HS-27A (cell line): ENCODE data around the gene PUSL1.

Source experiments
- DNase-seq: peaks from one replicate; pipeline ENCODE4 v3.0.0-alpha.2; 2012; ENCODE audit warnings: low read depth, missing footprints

Gene PUSL1

DNA sequence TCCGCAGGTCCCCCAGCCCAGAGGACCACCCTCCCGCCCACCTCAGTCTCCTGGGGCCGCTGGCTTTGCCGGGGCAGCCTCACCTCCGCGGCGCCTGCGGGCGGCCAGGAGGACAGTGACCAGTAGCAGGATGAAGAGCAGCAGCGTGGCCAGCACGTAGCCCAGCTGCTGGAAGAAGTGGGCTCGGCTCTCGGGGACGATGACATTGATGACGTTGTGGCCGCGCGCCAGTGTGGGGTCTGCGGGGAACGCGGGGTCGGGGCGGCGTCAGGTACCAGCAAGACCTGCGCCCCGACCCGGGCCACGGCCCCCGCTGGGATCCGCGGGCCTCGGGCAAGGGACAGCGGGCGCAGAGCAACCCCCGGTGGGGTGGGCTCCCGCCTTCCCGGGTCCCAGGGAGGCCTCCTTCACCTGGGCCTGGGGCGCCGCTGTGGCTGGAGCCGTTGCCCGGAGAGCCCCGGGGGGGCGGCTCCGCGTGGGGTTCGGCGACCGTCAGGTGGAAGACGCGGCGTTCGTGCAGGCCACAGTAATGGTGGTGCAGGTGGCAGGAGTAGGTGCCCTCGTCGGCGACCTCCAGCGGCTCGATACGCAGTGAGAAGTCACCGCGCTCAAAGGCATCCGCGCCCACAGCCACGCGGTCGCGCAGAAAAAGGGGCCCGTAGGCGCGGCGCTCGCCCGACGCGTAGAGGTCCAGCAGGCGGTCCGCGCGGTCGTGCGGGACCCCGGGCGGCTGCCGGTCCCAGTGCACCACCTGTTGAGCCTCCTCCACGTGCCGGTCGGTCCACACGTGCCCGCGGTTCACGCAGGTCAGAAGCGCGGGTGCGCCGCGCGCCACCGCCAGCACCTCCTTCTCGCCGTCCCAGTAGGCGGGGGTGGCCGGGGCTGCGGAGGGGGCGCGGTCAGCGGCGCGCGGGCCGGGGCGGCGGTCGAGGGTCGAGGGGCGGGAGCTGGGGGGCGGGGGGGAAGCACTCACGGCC, 46.2 kb downstream of the PUSL1 start:
- DNase-seq = no peak

DNA sequence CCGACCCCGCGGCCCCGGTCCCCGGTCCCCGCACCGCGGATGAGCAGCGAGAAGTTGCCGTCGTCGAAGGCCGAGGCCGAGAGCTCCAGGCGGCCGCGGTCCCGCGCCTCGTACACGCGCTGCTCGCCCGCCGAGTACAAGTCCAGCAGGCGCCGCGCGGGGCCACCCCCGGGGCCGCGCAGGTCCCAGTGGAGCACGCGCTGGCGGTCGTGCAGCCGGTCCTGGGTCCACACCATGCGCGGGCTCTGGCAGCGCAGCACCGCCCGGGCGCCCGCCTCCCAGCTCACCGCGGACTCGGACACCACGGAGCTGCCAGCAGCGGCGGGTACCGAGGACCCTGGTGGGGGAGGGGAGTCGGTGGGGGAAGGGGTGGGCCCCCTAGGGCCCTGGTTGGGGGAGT, 47.0 kb downstream of the PUSL1 start:
- no peak for DNase-seq

DNA sequence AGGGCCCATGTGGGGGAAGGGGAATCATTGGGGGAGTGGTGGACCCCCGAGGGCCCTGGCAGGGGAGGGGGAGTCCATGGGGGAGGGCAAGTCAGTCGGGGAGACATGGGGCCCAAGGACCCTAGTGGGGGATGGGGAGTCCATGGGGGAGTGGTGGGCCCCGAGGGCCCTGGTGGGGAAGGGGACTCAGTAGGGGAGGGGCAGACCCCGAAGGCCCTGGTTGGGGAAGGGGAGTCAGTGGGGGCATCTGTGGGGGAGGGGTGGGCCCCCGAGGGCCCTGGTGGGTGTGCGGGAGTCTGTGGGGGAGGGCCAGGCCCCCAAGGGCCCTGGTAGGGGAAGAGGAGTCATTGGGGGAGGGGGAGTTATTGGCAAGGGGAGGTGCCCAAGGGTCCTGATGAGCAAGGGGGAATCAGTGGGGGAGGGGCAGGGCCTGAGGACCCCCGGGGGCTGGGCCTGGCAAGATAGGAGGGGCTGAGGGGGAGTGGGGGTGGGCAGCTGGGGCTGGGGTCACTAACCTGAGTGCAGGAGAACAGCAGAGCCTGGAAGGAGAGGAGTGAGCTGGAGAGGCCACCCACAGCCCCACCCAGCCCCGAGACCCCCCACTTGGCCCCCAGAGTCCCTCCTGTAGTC, 47.9 kb downstream of the PUSL1 start:
- no peak for DNase-seq

DNA sequence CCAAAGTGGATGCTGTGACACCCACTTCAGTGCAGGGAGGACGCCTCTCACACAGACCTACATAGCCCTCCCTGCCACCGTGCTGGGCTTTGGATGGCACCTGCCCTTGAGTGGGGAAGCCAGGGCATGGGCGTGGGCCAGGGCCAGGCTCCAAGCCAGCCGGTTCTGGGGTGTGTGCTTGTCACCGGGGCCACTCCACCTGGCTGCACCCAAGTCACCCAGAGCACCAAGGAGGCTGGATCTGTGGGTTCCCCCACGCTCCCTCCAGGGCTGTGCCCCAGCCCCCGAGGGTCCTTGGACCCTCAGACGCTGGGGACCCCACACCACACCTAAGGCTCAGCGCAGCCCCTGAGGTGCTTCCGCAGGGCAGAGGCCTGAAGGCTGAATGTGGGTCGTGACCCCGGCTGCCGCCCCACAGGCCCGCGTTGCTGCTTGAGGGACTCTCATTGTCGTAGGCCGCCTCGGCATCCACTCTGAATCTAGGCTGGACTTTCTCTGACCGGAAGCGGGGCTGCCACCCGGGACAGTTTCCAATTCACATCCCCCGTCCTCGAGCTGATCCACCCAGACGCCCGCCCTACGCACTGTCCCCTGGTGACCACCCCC, 48.5 kb downstream of the PUSL1 start:
- no peak for DNase-seq

DNA sequence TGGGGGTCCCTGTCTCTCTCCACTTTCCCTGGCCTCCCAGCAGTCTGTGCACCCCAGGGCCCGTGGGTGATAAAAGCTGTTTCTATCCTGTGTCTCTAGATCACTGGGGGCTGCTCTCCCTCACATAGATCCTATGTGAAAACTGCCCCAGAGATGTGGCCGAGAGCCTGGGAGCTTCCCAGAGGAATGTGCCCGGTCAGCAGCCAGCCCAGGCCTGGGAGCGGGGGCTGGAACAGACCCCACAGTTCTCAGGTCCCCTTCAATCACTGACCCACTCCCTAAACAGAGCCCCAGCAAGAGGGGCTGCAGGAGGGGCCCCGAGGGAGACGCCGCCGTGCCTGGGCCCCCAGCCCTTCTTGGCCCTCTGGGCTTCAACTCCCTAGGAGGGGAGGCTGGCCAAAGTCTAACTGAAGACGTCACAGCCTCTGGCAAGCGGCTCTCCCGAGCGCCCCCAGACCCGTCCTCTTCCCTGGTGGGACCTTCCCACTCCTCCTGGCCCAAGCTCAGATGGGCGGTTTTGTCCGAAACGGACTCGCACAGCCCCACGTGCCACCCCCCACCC, 49.6 kb downstream of the PUSL1 start:
- no peak for DNase-seq

DNA sequence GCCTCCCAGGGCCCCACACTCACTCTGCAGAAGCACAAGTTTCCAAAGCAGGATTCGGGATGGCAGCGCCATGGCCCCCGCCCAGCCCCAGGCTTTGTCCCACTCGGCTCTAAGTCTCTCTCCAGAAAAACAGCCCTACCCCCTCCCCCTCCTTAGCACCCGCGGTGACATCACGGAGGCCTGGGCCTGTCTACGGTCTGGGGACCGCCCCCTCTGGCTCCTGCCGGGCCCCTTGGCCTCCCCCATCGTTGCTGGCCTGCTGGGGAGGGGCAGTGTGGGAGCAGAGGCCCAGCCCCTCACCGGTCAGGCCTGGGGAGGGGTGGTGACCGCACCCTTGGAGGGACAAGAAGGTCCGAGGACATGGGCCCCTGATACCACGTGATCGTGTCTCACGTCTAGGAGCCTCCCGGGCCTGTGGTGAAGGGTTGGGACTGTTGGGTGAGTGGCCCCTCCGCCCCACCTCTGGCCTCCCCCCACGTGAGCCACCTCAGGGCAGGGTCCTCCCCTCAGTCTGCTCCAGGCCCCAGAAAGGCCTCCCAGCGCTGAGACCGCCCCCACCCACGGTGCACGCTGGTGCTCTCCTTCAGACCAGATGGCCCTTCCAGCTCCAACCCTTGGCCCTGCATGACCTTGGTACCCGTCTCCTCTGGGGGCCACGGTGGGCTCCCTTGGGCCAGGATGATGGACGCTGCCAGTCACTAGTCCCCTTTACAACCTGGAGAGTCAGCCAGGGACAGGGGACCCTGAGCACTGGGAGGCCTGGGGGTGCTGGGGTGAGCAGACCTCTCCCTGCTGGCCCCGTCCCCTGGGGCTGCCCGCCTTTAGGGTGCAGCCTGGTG, 50.3 kb downstream of the PUSL1 start, which contains the start of gene MXRA8:
Gene MXRA8 (minus strand): TSS at position 123 of the 839 bp plus-strand sequence. CDS start 51 bp downstream, at position 72.
- DNase-seq = no peak

DNA sequence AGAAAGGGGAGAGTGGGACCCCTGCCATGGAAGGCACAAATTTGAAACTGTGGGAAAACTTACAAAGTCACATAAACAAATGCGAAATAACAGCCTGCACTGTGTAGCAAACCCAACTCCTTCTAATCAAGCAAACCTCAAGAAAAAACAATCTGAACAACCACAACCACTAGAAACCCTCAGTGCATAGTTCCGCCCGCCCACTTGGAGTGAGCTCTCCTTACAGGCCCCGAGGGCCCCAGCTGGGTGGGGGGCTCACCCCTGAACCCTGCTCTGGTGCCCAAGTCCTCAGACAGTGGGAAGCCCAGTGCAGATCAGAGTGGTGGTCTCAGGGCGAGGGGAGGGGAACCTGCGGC, 50.9 kb downstream of the PUSL1 start:
- no peak for DNase-seq

DNA sequence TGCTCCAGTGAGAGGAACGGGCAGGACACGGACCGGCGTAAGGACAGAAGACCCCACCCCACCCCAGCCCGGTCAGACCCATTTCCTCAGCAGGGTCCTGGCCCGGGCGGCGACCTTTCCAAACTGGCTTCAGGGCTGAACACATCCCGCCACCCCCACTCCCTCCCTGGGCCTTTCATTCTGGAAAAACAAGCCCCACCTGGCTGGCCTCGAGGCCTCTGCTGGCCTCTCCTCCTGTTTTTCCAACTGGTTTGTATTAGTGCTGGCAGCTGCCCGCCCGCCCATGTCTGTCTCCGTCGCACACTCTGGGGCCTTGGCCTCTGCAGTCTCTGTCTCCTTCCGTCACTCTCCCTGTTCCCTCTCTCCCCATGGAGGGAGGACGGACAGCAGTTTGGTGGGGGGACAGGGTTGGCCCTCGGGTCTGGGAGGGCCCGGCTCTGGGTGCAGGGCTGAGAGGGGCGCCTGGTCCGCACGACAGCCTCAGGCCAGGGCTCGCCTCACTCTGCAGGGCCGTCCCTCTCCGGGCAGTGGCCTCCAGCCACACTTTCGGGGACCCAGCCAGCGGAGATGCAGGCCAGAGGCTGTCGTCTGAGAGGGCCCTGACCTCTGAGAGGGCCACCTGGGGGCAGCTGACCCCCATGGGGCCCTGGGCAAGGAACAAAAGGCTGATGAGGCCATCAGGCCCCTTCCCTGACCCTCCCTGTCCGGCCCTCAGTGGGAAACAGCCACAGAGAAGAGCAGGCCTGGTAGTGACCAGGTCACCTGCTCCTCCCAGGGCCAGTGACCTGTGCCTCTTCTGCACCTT, 51.5 kb downstream of the PUSL1 start:
- no peak for DNase-seq

DNA sequence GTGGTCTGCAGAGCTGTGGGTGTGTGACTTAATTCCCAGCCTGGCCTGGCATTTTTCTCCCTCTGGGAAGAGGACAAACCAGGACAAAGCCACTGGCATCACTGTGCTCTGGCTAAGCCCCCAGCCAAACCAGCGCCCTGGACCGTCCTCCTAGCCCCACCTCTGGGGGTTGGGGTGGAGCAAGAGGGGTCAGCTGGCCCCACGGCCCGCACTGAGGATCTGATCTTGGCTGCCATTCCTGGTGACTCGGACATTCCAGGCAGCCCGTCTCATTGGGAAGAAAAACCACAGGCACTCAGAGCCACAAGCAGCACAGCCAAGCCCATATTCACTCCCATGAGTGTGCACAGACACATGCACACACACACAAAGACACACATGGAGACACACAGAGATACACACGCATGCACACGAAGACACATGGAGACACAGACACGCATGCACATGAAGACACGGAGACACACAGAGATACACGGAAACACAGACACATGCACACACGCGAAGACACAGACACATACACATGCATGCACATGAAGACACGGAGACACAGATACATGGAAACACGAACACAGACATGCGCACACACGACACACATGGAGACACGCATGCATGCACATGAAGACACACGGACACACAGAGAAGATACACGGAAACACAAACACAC, 52.2 kb downstream of the PUSL1 start:
- peak; percentile 91 for DNase-seq
